A549 (cell line): ENCODE data around the gene RNF112.

ENCODE experiments used
- CBX2 ChIP-seq: fragments of 200-600 bp; sonication (generic); IDR thresholded peaks from 2 replicates; pipeline ENCODE4 v1.6.1; 2016; ENCODE audit warnings: low read depth, mild to moderate bottlenecking, borderline replicate concordance
- FOSL2 ChIP-seq, 2 experiments: fragments of 450-650 bp in 1 of 2; fragments of >200 bp in 1 of 2; sonication (Bioruptor Twin) in 1 of 2; formaldehyde crosslinking; IDR thresholded peaks; 2 replicates each; pipeline versions ENCODE4 v1.5.0 to v1.6.1; 2016 to 2020; ENCODE audit warnings: mild to moderate bottlenecking in 1 of 2, moderate library complexity in 1 of 2
- GATA3 ChIP-seq: IDR thresholded peaks from 2 replicates; pipeline ENCODE4 v1.6.1; 2012; ENCODE audit warnings: borderline replicate concordance
- HDAC2 ChIP-seq: fragments of 200-600 bp; sonication (generic); IDR thresholded peaks from 2 replicates; pipeline ENCODE4 v1.6.1; 2016
- JUNB ChIP-seq: fragments of >200 bp; sonication (Bioruptor Twin); formaldehyde crosslinking; IDR thresholded peaks from 2 replicates; pipeline ENCODE4 v1.6.1; 2016
- MYC ChIP-seq: IDR thresholded peaks from 2 replicates; pipeline ENCODE4 v1.6.1; 2012; ENCODE audit warnings: mild to moderate bottlenecking, inconsistent platforms, low read length, improper control_type of control experiment, borderline replicate concordance
- POLR2A ChIP-seq: IDR thresholded peaks from 2 replicates; pipeline ENCODE4 v1.6.1; 2012; ENCODE audit warnings: mild to moderate bottlenecking, low read length
- POLR2AphosphoS2 ChIP-seq: conservative IDR thresholded peaks from 2 replicates; pipeline ENCODE4 v1.6.1; 2012; ENCODE audit warnings: low read length, improper control_type of control experiment, inconsistent platforms
- RFX5 ChIP-seq: fragments of 450-650 bp; IDR thresholded peaks from 2 replicates; pipeline ENCODE4 v1.7.1; 2014; ENCODE audit warnings: antibody characterized with exemption, mild to moderate bottlenecking, moderate library complexity
- RNF2 ChIP-seq: fragments of 200-600 bp; sonication (generic); IDR thresholded peaks from 2 replicates; pipeline ENCODE4 v1.6.1; 2016; ENCODE audit warnings: low read depth, mild to moderate bottlenecking, antibody characterized with exemption, moderate library complexity, borderline replicate concordance
- SMC3 ChIP-seq: fragments of >200 bp; sonication (Bioruptor Twin); formaldehyde crosslinking; IDR thresholded peaks from 3 replicates; pipeline ENCODE4 v1.6.1; 2018; ENCODE audit warnings: inconsistent platforms
- SREBF2 ChIP-seq: fragments of 450-650 bp; IDR thresholded peaks from 2 replicates; pipeline ENCODE4 v1.6.1; 2014; ENCODE audit warnings: mild to moderate bottlenecking, moderate library complexity
- TF ChIP-seq, protein P1 (sequence below): fragments of >200 bp; sonication (Bioruptor Twin); formaldehyde crosslinking; IDR thresholded peaks from 3 replicates; pipeline ENCODE4 v1.5.1; 2016

DNA sequence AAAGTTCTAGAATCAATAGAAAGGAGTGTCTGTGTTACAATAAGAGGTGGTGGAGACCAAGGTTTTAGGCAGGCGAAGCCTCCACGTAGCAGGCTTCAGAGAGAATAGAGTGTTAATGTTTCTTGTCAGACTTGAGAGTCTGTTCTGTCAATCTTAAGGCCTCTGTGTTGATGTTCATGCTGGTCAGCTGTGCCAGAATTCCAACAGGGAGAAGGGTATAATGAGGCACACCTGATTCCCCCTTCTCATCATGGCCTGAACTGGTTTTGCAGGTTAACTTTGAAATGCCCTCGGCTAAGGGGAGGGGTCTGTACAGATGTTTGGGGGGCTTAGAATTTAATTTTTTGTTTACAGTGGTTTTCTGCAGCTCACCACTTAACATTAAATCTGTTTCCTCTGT is 46.0 kb downstream of the RNF112 start:
- TF ChIP-seq RFX5 (no peak), POLR2AphosphoS2 (no peak), SMC3 (no peak), JUNB (no peak), HDAC2 (no peak), POLR2A (no peak), GATA3 (no peak), MYC (no peak), SREBF2 (no peak), FOSL2 (IDR thresholded peaks at IDR 0.05) (no peak), FOSL2 (CRISPR knock-in tag; IDR thresholded peaks at IDR 0.05) (no peak), CBX2 (no peak), RNF2 (no peak)
- TF ChIP-seq, protein P1, sequence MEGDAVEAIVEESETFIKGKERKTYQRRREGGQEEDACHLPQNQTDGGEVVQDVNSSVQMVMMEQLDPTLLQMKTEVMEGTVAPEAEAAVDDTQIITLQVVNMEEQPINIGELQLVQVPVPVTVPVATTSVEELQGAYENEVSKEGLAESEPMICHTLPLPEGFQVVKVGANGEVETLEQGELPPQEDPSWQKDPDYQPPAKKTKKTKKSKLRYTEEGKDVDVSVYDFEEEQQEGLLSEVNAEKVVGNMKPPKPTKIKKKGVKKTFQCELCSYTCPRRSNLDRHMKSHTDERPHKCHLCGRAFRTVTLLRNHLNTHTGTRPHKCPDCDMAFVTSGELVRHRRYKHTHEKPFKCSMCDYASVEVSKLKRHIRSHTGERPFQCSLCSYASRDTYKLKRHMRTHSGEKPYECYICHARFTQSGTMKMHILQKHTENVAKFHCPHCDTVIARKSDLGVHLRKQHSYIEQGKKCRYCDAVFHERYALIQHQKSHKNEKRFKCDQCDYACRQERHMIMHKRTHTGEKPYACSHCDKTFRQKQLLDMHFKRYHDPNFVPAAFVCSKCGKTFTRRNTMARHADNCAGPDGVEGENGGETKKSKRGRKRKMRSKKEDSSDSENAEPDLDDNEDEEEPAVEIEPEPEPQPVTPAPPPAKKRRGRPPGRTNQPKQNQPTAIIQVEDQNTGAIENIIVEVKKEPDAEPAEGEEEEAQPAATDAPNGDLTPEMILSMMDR, result no peak
